Esophagus squamous epithelium (tissue), 5 donors: Measurements from ENCODE around the gene FNIP1. TPM values are rescaled to one million over a fixed set of nuclear protein-coding genes. Genes with fewer than 3 reads are reported as not detected.

Source experiments
- DNase-seq: peaks from one replicate; lab custom pipeline; 2025; lab: John Stamatoyannopoulos, UW
- H3K27ac ChIP-seq, 4 donors: fragments of 200-600 bp; sonication (generic); one replicate each; pipeline ENCODE4 v1.5.1; 2016 to 2019; ENCODE audit warnings: mild to moderate bottlenecking in 1 of 4
- H3K27me3 ChIP-seq, 4 donors: fragments of 200-600 bp; sonication (generic); 1 replicate in 3 of 4; 2 replicates in 1 of 4; pipeline versions ENCODE4 v1.5.1 to v1.6.0; 2017 to 2021; ENCODE audit warnings: antibody characterized with exemption in 1 of 4
- H3K36me3 ChIP-seq, 3 donors: fragments of 200-600 bp; sonication (generic); one replicate each; pipeline ENCODE4 v1.5.1; 2016 to 2019
- H3K4me1 ChIP-seq, 3 donors: fragments of 200-600 bp; sonication (generic); one replicate each; pipeline ENCODE4 v1.5.1; 2017 to 2019
- H3K4me3 ChIP-seq, 4 donors: fragments of 200-600 bp; sonication (generic); 1 replicate in 3 of 4; 2 replicates in 1 of 4; pipeline ENCODE4 v1.5.1; 2016 to 2019; ENCODE audit warnings: mild to moderate bottlenecking in 2 of 4, moderate library complexity in 1 of 4
- H3K9me3 ChIP-seq, 3 donors: fragments of 200-600 bp; sonication (generic); one replicate each; pipeline ENCODE4 v1.5.1; 2016 to 2019
- POLR2A ChIP-seq, 4 donors: fragments of 450-650 bp; IDR thresholded peaks; one replicate each; pipeline ENCODE4 v1.6.1; 2017; ENCODE audit warnings: antibody characterized with exemption in 4 of 4, mild to moderate bottlenecking in 4 of 4, moderate library complexity in 3 of 4
- WGBS, 2 donors: methylation state at CpG; one replicate each; pipeline ENCODE4 v1.1.5; 2018; 5-methylcytosine and 5-hydroxymethylcytosine counted together
- intact Hi-C: fragments of 100-400 bp; cut with DNase I; formaldehyde crosslinking; loops from one replicate; pipeline ENCODE4 v1.15.0; 2022
- total RNA-seq, 4 donors: library from RNA; depleted of rRNA; stranded (reverse); fragments of >200 nt; gene quantifications; one replicate each; pipeline ENCODE4 v1.1.0, GENCODE V29; 2016
- TF ChIP-seq, protein P1 (sequence below), 6 experiments: fragments of 450-650 bp in 4 of 6; fragments of 200-600 bp in 2 of 6; sonication (generic) in 2 of 6; IDR thresholded peaks; one replicate each; pipeline ENCODE4 v1.5.1; 2016 to 2019; ENCODE audit warnings: antibody characterized with exemption in 6 of 6, mild to moderate bottlenecking in 4 of 6, moderate library complexity in 4 of 6
- donor health status: DM: yes; HTN: yes; CAD: no.

FNIP1 gene
- total RNA-seq, 4 donors from 2014 or later, result 7.6 to 41.6 (median 20.7) TPM

DNA sequence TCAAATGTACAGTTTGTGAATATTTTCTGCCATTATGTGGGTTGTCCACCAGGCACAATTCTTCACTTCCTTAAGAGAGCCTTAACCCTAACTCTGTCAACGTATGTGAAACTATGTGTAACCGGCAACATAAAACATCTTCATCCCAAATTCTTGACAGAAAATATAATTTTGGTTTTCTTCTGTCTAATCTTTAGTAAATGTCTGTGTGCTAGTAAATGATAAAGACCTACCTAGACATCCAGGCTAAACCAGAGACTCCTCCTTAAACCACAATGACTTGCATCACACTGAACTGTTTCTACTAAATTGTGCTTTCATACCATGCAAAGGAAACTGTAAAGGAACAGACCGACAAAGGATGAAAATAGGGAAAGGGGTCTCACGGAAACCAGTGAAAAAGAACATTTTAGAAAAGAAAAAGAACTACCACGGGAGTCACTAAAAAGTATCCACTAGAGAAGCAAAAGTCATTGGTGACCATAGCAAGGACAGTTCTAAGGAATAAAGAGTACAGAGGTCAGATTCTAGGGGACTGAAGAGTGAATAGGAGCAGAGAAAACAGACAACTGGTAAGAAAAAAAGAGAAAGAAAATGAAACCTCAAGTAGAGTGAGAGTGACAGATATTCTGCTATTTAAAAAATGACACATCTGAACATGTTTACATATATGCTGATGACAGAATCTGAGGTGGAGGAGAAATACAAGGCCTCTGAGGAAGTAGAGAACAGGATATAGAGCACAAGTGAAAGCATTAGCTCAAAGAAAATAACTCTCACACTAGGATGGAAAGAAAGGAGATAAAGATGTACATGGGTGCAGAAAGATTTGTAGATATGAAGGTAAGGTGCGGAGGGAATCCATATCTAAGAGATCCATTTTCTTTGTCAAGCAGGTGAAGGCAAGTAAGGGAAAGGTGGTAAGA lies 49.4 kb downstream of the FNIP1 start:
- H3K4me1 ChIP-seq, result peaks cover 0 to 5% (median 0%) of the 10 kb centered on the region in 3 donors
- no peak overlapping the region for H3K27ac ChIP-seq
- no peaks in the 10 kb centered on the region for H3K27me3 ChIP-seq
- TF ChIP-seq, protein P1, sequence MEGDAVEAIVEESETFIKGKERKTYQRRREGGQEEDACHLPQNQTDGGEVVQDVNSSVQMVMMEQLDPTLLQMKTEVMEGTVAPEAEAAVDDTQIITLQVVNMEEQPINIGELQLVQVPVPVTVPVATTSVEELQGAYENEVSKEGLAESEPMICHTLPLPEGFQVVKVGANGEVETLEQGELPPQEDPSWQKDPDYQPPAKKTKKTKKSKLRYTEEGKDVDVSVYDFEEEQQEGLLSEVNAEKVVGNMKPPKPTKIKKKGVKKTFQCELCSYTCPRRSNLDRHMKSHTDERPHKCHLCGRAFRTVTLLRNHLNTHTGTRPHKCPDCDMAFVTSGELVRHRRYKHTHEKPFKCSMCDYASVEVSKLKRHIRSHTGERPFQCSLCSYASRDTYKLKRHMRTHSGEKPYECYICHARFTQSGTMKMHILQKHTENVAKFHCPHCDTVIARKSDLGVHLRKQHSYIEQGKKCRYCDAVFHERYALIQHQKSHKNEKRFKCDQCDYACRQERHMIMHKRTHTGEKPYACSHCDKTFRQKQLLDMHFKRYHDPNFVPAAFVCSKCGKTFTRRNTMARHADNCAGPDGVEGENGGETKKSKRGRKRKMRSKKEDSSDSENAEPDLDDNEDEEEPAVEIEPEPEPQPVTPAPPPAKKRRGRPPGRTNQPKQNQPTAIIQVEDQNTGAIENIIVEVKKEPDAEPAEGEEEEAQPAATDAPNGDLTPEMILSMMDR (IDR thresholded peaks at IDR 0.05), result no peak
- TF ChIP-seq POLR2A (IDR thresholded peaks at IDR 0.05), result no peak
- intact Hi-C loops, result no loop called here
- peaks cover 0 to 17% (median 0%) of the 10 kb centered on the region in 3 donors for H3K36me3 ChIP-seq
- no peaks in the 10 kb centered on the region for H3K9me3 ChIP-seq
- H3K4me3 ChIP-seq, result no peak overlapping the region
- DNase-seq, result no peak
- WGBS, 2 donors, result 76 to 87% methylated on average over 6 of the region's 6 CpGs

DNA sequence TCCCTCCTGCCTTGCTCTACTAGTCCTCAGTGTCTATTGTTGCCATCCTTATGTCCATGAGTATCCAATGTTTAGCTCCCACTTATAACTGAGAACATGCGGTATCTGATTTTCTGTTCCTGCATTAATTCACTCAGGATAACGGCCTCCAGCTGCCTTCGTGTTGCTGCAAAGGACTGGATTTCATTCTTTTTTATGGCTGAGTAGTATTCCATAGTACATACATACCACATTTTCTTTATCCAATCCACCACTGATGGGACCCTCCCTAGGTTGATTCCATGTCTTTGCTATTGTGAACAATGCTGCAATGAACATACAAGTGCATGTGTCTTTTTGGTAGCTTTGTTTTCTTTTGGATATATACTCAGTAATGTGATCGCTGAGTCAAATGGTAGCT lies 50.4 kb downstream of the FNIP1 start:
- peaks cover 0 to 5% (median 0%) of the 10 kb centered on the region in 3 donors for H3K4me1 ChIP-seq
- DNase-seq, result no peak
- H3K27ac ChIP-seq, result no peak overlapping the region
- WGBS, 2 donors, result 94 to 100% methylated on average over 4 of the region's 4 CpGs
- H3K4me3 ChIP-seq, result no peak overlapping the region
- TF ChIP-seq POLR2A (IDR thresholded peaks at IDR 0.05), result no peak
- TF ChIP-seq, protein P1 (IDR thresholded peaks at IDR 0.05), result no peak
- intact Hi-C loops, result no loop called here
- H3K27me3 ChIP-seq, result no peaks in the 10 kb centered on the region
- H3K9me3 ChIP-seq, result no peaks in the 10 kb centered on the region
- peaks cover 0 to 28% (median 0%) of the 10 kb centered on the region in 3 donors for H3K36me3 ChIP-seq

DNA sequence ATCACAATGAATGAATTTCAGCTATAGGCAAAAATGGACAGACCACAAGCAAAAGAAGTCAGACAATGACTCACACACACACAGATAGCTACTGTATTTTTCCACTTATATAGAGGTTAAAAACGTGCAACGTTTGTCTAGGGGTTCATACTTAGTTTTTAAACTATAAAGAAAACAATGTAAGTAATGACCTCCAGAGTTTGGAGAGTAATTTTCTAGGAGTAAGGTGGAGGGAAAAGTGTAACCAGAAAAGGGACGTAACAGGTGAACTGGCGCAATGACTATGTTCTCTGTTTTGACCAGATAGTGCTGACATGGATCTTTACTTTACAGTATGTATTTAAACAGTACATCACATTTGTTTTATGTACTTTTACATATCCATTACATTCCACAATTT lies 51.1 kb downstream of the FNIP1 start:
- Histone ChIP-seq H3K9me3 (no peaks in the 10 kb centered on the region), H3K4me3 (no peak overlapping the region), H3K27me3 (no peaks in the 10 kb centered on the region), H3K4me1 (peaks cover 0 to 5% (median 0%) of the 10 kb centered on the region in 3 donors), H3K27ac (no peak overlapping the region), H3K36me3 (peaks cover 0 to 35% (median 0%) of the 10 kb centered on the region in 3 donors)
- intact Hi-C loops, result no loop called here
- DNase-seq, result no peak
- TF ChIP-seq, protein P1 (IDR thresholded peaks at IDR 0.05), result no peak
- no peak for TF ChIP-seq POLR2A (IDR thresholded peaks at IDR 0.05)
- 76 to 80% methylated on average over 4 of the region's 4 CpGs for WGBS, 2 donors

DNA sequence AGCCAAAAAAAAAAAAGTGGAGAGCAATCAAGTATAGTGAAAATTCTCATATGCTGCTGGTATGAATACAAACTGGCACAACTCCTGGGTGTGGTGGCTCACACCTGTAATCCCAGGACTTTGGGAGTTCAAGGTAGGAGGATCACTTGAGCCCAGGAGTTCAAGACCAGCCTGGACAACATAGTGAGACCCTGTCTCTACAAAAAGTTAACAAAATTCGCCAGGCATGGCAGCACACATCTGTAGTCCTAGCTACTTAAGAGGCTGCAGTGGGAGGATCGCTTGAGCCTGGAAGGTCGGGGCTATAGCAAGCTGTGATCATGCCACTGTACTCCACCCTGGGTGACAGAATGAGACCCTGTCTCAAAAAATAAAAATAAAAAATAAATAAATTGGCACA lies 51.7 kb downstream of the FNIP1 start:
- TF ChIP-seq POLR2A (IDR thresholded peaks at IDR 0.05), result no peak
- TF ChIP-seq, protein P1 (IDR thresholded peaks at IDR 0.05), result no peak
- no peaks in the 10 kb centered on the region for H3K9me3 ChIP-seq
- 87 to 96% methylated on average over 3 of the region's 3 CpGs for WGBS, 2 donors

DNA sequence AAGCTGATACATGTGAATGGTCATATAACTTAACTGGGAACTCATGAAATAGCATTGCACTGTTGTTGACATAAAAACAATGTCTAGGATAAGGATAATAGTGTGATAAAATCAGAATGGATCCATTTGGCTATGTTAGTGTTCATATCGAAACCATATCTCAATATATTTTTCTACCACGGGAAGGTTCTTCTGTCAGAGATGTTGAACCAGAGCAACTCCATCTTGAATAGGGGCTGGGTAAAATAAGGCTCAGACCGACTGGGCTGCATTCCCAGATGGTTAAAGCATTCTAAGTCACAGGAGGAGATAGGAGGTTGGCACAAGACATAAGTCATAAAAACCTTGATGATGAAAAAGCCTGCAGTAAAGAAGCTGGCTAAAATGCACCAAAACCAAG lies 56.3 kb downstream of the FNIP1 start:
- Histone ChIP-seq H3K36me3 (peaks cover 0 to 58% (median 0%) of the 10 kb centered on the region in 3 donors), H3K4me3 (no peak overlapping the region), H3K27me3 (no peaks in the 10 kb centered on the region), H3K9me3 (no peaks in the 10 kb centered on the region), H3K27ac (no peak overlapping the region), H3K4me1 (no peaks in the 10 kb centered on the region)
- no peak for DNase-seq
- TF ChIP-seq, protein P1 (IDR thresholded peaks at IDR 0.05), result no peak
- intact Hi-C loops, result no loop called here
- 92 to 96% methylated on average over 3 of the region's 3 CpGs for WGBS, 2 donors

More for the DNA sequence above, 51.7 kb downstream of the FNIP1 start:
- H3K36me3 ChIP-seq, result peaks cover 0 to 40% (median 0%) of the 10 kb centered on the region in 3 donors
- no peak overlapping the region for H3K4me3 ChIP-seq
- H3K4me1 ChIP-seq, result peaks cover 0 to 5% (median 0%) of the 10 kb centered on the region in 3 donors
- no peak overlapping the region for H3K27ac ChIP-seq
- no peak for DNase-seq
- intact Hi-C loops, result no loop called here
- H3K27me3 ChIP-seq, result no peaks in the 10 kb centered on the region
